AG04450 (cell line): ENCODE results near the gene OSBPL6. TPM values are rescaled to one million over a fixed set of nuclear protein-coding genes. Genes with fewer than 3 reads are reported as not detected.
A peak's percentile ranks its signal among the peaks of the same experiment; 100 is the strongest.
"Not testable (repeated sequence)": the region's sequence is repeated elsewhere in the genome, so short reads cannot be mapped to it uniquely, and the experiment has no call there.

Source experiments
- CTCF ChIA-PET: fragments of 300-600, 350-600 bp; formaldehyde crosslinking; extraction: SDS; loops from one replicate; lab custom pipeline; 2022; ENCODE audit warnings: antibody characterized with exemption, inconsistent platforms; lab: Charles Lee
- POLR2A ChIA-PET: fragments of 350-600 bp; formaldehyde crosslinking; extraction: SDS; loops from one replicate; lab custom pipeline; 2021; ENCODE audit warnings: antibody characterized with exemption, inconsistent platforms; lab: Yijun Ruan, JAX
- DNase-seq: peaks from one replicate; pipeline ENCODE4 v3.0.0-alpha.2; 2011; ENCODE audit warnings: low read depth, low spot score
- H3K27ac ChIP-seq: one replicate; pipeline ENCODE4 v1.5.1; 2012; ENCODE audit warnings: low read depth, low read length, control low read depth
- H3K27me3 ChIP-seq: one replicate; pipeline ENCODE4 v1.6.0; 2012; ENCODE audit warnings: low read length; ENCODE audit not compliant: control insufficient read depth, insufficient read depth
- H3K4me3 ChIP-seq: 2 replicates; pipeline ENCODE4 v1.5.1; 2011; ENCODE audit warnings: mild to moderate bottlenecking, low read depth, low read length, control low read depth
- H3K9me3 ChIP-seq: 2 replicates; pipeline ENCODE4 v1.5.1; 2012; ENCODE audit warnings: low read length; ENCODE audit not compliant: control insufficient read depth, insufficient read depth
- polyA plus RNA-seq: library from polyadenylated mRNA; depleted of rRNA; stranded (reverse); fragments of >200 nt; gene quantifications from 2 replicates; pipeline ENCODE4 v1.2.3, GENCODE V29; 2011
- TF ChIP-seq, protein P1 (sequence below): IDR thresholded peaks from 2 replicates; pipeline ENCODE4 v1.5.1; 2011; ENCODE audit warnings: low read depth, low read length, control low read depth, inconsistent platforms

Gene OSBPL6
- polyA plus RNA-seq, 1 experiment = 5.0 TPM

DNA sequence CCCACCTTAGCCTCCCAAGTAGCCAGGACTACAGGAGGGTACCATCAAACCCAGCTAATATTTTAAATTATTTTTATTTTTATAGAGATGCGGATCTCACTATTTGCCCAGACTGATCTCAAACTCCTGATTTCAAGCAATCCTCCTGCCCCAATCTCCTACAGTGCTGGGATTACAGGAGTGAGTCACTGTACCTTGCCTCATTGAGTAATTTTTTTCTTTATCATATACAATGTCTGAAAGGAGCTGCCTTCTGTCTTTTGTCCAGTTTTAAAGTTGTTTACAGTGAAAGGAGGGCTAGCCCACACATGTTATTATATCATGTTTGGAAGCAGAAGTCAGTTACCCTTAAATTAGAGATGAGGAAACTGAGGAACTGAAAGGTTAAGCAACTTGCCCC, 224.1 kb downstream of the OSBPL6 start:
- ChIA-PET POLR2A (interaction anchor here (0.7 to 1.8 kb wide), 4 partner anchors 14 to 306 kb away, joined by 4 to 9 read pairs (median 6); partner anchors contain the start of genes PJVK, PRKRA and RBM45), CTCF (interaction anchor here (0.6 to 9.7 kb wide), 40 partner anchors 10 to 646 kb away, joined by 3 to 389 read pairs (median 5); partner anchors contain the start of gene RBM45)
- Histone ChIP-seq H3K4me3 (no peak overlapping the region), H3K27me3 (no peaks in the 10 kb centered on the region), H3K9me3 (no peaks in the 10 kb centered on the region), H3K27ac (no peak overlapping the region)
- peak; percentile 11 for DNase-seq
- TF ChIP-seq, protein P1, sequence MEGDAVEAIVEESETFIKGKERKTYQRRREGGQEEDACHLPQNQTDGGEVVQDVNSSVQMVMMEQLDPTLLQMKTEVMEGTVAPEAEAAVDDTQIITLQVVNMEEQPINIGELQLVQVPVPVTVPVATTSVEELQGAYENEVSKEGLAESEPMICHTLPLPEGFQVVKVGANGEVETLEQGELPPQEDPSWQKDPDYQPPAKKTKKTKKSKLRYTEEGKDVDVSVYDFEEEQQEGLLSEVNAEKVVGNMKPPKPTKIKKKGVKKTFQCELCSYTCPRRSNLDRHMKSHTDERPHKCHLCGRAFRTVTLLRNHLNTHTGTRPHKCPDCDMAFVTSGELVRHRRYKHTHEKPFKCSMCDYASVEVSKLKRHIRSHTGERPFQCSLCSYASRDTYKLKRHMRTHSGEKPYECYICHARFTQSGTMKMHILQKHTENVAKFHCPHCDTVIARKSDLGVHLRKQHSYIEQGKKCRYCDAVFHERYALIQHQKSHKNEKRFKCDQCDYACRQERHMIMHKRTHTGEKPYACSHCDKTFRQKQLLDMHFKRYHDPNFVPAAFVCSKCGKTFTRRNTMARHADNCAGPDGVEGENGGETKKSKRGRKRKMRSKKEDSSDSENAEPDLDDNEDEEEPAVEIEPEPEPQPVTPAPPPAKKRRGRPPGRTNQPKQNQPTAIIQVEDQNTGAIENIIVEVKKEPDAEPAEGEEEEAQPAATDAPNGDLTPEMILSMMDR = no peak

GRCh38 chr2:178419123-178419522, 224.8 kb downstream of the OSBPL6 start:
- Histone ChIP-seq H3K27ac (no peak overlapping the region), H3K9me3 (no peaks in the 10 kb centered on the region), H3K27me3 (no peaks in the 10 kb centered on the region), H3K4me3 (no peak overlapping the region)
- CTCF ChIA-PET = interaction anchor here (0.5 to 9.7 kb wide), 58 partner anchors 9 to 646 kb away, joined by 3 to 389 read pairs (median 4); partner anchors contain the start of gene RBM45
- POLR2A ChIA-PET = interaction anchor here (1.5 to 1.8 kb wide), 3 partner anchors 15 to 307 kb away, joined by 4 to 9 read pairs (median 5); partner anchors contain the start of genes PJVK, PRKRA and RBM45
- TF ChIP-seq, protein P1 = peak; percentile 68
- peak; percentile 36 for DNase-seq

- POLR2A ChIA-PET = no interaction called here
- CTCF ChIA-PET = interaction anchor here (0.7 to 9.7 kb wide), 9 partner anchors 15 to 502 kb away, joined by 4 to 389 read pairs (median 13); partner anchors contain the start of gene RBM45
- TF ChIP-seq, protein P1 = no peak
- no peaks in the 10 kb centered on the region for H3K27me3 ChIP-seq
- no peak for DNase-seq
- H3K4me3 ChIP-seq = no peak overlapping the region
- no peaks in the 10 kb centered on the region for H3K9me3 ChIP-seq
- H3K27ac ChIP-seq = no peak overlapping the region
These were observed 226.2 kb downstream of the OSBPL6 start for GRCh38 chr2:178420463-178420999.

DNA sequence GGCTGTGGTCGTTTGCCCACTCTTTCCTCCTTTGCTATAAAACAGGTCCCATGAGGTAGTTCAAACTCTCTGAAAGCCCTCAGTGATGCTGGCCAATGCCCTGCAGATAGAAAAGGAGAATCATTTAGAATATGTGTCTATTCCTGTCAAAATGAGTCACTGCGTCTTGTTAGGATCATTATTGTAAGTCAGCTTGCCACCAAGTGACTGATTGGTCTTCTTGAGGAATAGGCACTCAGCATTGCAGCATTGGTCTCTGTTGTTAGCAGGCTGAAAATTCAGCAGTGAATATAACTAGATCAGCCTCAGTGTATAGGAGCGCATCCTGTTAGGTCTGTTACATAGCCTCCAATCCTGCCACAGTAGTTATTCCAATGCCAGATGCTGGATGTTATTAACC, 227.8 kb downstream of the OSBPL6 start:
- no peak overlapping the region for H3K4me3 ChIP-seq
- ChIA-PET POLR2A (no interaction called here), CTCF (interaction anchor here (1.2 kb wide), 1 partner anchor 292 kb away, joined by 3 read pairs; no protein-coding TSS in a partner anchor)
- no peak for DNase-seq
- no peaks in the 10 kb centered on the region for H3K27me3 ChIP-seq
- TF ChIP-seq, protein P1 = no peak
- no peak overlapping the region for H3K27ac ChIP-seq
- no peaks in the 10 kb centered on the region for H3K9me3 ChIP-seq

DNA sequence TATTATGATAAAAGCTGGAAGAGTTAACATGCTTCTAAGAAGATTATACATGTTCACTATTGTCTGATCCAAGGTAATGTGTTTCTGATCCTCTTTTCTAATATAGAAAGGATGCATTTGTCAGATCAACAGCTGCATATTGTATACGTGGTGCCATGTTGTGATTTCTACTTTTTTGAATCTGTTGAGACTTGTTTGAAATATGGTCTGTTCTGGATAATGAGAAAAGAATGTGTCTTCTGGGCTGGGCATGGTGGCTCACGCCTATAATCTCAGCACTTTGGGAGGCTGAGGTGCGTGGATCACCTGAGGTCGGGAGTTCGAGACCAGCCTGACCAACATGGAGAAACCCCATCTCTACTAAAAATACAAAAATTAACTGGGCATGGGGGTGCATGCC, 229.4 kb downstream of the OSBPL6 start:
- H3K9me3 ChIP-seq, H3K27me3 ChIP-seq, DNase-seq, POLR2A ChIA-PET, H3K27ac ChIP-seq, H3K4me3 ChIP-seq: not testable (repeated sequence)
- CTCF ChIA-PET = interaction anchor here (1.2 kb wide), 1 partner anchor 9 kb away, joined by 6 read pairs; no protein-coding TSS in a partner anchor
